Amygdala (tissue), 56 donors: ENCODE measurements around the gene GATM.

Experiments used
- DNase-seq, 56 donors: peaks; one replicate each; lab custom pipeline; 2025; lab: John Stamatoyannopoulos, UW

GATM gene

GRCh38 chr15:45378149-45378912, at the start of gene GATM:
TSS of gene GATM (minus strand) at chr15:45378544. CDS start at chr15:45378453, 91 bp downstream.
- DNase-seq, result peak in 55 of 56 donors; percentile 45 to 95 (median 79)

- no peak for DNase-seq
These were observed 48.7 kb upstream of the GATM start for GRCh38 chr15:45427085-45427484.

- no peak for DNase-seq
These were observed 46.8 kb upstream of the GATM start for GRCh38 chr15:45425135-45425534.

- DNase-seq, result no peak
These were observed 46.1 kb upstream of the GATM start for GRCh38 chr15:45424429-45424828.

- no peak for DNase-seq
These were observed 39.1 kb upstream of the GATM start for GRCh38 chr15:45417303-45417950.

GRCh38 chr15:45414215-45414885, 36.0 kb upstream of the GATM start:
- no peak for DNase-seq

GRCh38 chr15:45409596-45409995, 31.3 kb upstream of the GATM start:
- DNase-seq, result no peak

- no peak for DNase-seq
These were observed 29.4 kb upstream of the GATM start for GRCh38 chr15:45407786-45408185.

- DNase-seq, result peak in 5 of 56 donors; percentile 9 to 53 (median 31)
These were observed 24.9 kb upstream of the GATM start for GRCh38 chr15:45402955-45403877.

GRCh38 chr15:45402162-45402954, 24.0 kb upstream of the GATM start:
- peak; percentile 83 to 98 (median 94) for DNase-seq

- DNase-seq, result no peak
These were observed 23.4 kb upstream of the GATM start for GRCh38 chr15:45401665-45402161.

GRCh38 chr15:45399381-45400212, 21.3 kb upstream of the GATM start:
- peak in 7 of 56 donors; percentile 13 to 79 (median 29) for DNase-seq

GRCh38 chr15:45397116-45397665, 18.8 kb upstream of the GATM start:
- no peak for DNase-seq

GRCh38 chr15:45395943-45396342, 17.6 kb upstream of the GATM start:
- no peak for DNase-seq

- DNase-seq, result no peak
These were observed 16.3 kb upstream of the GATM start for GRCh38 chr15:45394681-45395080.

- no peak for DNase-seq
These were observed 15.5 kb upstream of the GATM start for GRCh38 chr15:45393851-45394250.

GRCh38 chr15:45392584-45392855, 14.2 kb upstream of the GATM start:
- no peak for DNase-seq
